Right hindlimb (tissue), 1 donor: ENCODE results near the gene GPR151.
"Not testable (repeated sequence)": the region's sequence is repeated elsewhere in the genome, so short reads cannot be mapped to it uniquely, and the experiment has no call there.

Experiments
- DNase-seq: peaks from one replicate; pipeline ENCODE4 v3.0.0-alpha.2; 2018

The GPR151 gene

GRCh38 chr5:146516151-146516475 lies at the start of gene GPR151:
TSS of gene GPR151 (minus strand) at chr5:146516190. CDS start at chr5:146516113, 77 bp downstream.
- no peak for DNase-seq

- DNase-seq = no peak
Measured at GRCh38 chr5:146564007-146564762, 48.2 kb upstream of the GPR151 start.

GRCh38 chr5:146562461-146562860 lies 46.5 kb upstream of the GPR151 start:
- no peak for DNase-seq

- DNase-seq = no peak
Measured at GRCh38 chr5:146561711-146562110, 45.7 kb upstream of the GPR151 start.

- no peak for DNase-seq
Measured at GRCh38 chr5:146560205-146560812, 44.3 kb upstream of the GPR151 start.

GRCh38 chr5:146556884-146557283 lies 40.9 kb upstream of the GPR151 start:
- DNase-seq = not testable (repeated sequence)

- no peak for DNase-seq
Measured at GRCh38 chr5:146553446-146553845, 37.5 kb upstream of the GPR151 start.

- no peak for DNase-seq
Measured at GRCh38 chr5:146549615-146550014, 33.6 kb upstream of the GPR151 start.

GRCh38 chr5:146548781-146549449 lies 32.9 kb upstream of the GPR151 start:
- no peak for DNase-seq

GRCh38 chr5:146544232-146544631 lies 28.2 kb upstream of the GPR151 start:
- DNase-seq = no peak

- DNase-seq = peak; percentile 67
Measured at GRCh38 chr5:146541958-146542849, 26.2 kb upstream of the GPR151 start.

GRCh38 chr5:146540414-146540813 lies 24.4 kb upstream of the GPR151 start:
- DNase-seq = no peak

- DNase-seq = no peak
Measured at GRCh38 chr5:146539973-146540372, 24.0 kb upstream of the GPR151 start.

GRCh38 chr5:146538432-146538831 lies 22.4 kb upstream of the GPR151 start:
- DNase-seq = no peak

- no peak for DNase-seq
Measured at GRCh38 chr5:146533882-146534281, 17.9 kb upstream of the GPR151 start.

GRCh38 chr5:146533260-146533857 lies 17.4 kb upstream of the GPR151 start:
- peak; percentile 57 for DNase-seq

- DNase-seq = no peak
Measured at GRCh38 chr5:146529984-146530383, 14.0 kb upstream of the GPR151 start.

GRCh38 chr5:146528236-146528635 lies 12.2 kb upstream of the GPR151 start:
- DNase-seq = no peak

- no peak for DNase-seq
Measured at GRCh38 chr5:146527785-146528184, 11.8 kb upstream of the GPR151 start.

GRCh38 chr5:146523698-146524097 lies 7.7 kb upstream of the GPR151 start:
- no peak for DNase-seq

- no peak for DNase-seq
Measured at GRCh38 chr5:146521403-146522106, 5.6 kb upstream of the GPR151 start.

GRCh38 chr5:146520731-146521130 lies 4.7 kb upstream of the GPR151 start:
- DNase-seq = no peak
